OCI-M1 (cell line): ENCODE results near the gene TMEM256.

Experiments used
- DNase-seq: peaks from one replicate; lab custom pipeline; 2025; lab: John Stamatoyannopoulos, UW

The TMEM256 gene

DNA sequence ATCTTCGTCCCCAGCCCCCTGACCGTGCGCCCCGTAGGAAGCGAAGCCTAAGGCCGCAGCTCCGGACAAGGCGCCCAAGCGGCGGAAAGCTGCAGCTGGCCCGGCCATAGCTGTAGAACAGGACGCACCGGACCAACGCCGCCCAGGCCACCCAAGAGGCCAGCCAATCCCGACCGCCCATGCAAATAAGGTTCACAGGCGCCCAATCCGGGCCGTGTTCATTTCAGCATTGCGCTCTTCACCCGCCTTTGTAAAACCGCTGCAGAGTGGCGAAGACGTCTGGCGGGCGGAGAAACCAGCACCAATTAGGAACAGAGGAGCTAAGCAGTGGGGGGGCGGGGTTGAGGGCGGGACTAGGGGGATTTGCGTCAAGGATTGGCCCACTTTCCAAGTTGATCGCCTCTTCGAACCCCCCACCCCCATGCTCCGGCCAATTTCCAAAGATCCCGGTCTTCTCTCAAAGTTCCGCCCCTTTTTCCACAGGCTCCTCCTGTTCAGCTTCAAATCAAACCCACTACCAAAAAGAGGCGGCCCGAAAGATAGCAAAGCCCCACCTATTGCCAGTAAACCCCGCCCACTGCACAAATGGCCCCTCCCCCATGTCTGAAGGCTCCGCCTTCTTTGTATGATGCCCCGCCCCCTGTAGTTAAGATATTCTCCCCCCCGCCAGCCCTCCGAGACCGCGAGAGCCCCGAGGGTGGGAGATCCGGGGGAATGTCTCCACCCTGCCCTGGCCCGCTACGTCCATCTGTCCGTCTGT is at the start of gene TMEM256:
TSS of gene TMEM256 (minus strand) at position 121 of the 760 bp plus-strand sequence. CDS start at position 108, 13 bp downstream.
- peak; percentile 100 for DNase-seq

DNA sequence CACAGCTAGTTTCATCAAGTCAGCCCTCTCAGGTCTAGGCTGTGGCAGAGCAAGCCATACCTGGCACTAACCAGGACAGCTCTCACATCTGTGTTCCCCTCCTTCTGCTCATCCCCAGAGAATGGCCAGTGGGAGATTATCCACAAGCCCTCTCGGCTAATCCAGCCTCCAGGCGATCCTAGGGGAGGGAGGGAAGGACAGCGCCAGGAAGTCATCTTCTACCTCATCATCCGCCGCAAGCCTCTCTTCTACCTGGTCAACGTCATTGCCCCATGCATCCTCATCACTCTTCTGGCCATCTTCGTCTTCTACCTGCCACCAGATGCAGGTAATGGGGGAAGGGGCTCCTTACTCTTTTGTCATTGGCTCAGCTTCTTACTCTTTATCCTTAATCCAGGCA is 44.6 kb upstream of the TMEM256 start:
- no peak for DNase-seq

DNA sequence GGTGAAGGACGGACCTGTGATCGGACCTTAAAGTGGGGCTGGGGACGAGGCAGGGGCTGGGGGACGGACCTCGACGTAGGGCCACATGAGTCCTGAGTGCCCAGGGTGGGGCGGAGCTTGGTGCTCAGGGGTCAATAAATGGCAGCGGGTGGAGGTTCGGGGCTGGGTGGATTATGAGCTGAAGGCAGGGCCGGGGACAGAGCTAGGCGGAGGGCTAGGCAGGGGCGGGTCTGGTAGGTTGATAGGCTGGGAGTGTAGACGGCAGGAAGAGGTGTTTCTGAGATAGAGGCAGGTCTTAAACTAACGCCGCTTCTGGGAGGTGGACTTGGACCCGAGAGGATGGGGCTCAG is 41.7 kb upstream of the TMEM256 start:
- no peak for DNase-seq

DNA sequence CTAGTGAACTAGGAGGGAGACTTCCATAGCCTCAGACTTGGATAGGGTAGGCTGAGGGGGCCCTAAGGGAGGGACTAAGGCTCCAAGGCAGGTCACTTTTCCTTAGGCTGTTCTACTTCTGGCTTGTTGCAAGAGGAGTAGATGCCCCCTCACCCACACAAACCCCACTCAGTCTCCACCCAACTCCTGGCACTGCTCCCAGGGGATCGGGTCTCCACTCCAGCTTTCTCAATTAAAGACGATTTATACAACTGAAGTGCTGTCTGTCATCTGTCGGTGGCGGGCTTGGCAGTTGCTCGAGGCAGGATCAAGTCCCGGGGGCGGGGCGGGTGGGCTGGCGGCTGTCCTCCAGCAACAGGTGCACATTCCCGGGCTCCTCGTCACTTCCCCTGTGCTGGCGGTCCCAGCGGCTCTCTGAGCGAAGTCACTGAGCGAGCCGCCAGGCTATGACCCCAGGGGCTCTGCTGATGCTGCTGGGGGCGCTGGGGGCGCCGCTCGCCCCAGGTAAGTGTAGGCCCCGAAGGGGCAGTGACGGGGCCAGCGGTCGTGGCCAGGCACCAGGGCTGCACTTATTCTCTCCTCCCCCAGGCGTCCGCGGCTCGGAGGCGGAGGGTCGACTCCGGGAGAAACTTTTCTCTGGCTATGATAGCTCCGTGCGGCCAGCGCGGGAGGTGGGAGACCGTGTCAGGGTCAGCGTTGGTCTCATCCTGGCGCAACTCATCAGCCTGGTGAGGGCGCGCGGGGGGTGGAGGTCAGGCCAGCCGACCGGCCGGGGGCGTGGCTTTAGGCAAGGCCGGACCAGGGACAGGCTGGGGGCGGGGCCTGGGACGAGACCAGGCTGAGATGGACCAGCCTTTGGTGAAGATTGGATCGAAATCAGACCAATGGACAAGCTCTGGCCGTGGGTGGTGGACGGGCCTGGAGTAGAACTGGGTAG is 41.1 kb upstream of the TMEM256 start, which contains the start of gene CHRNB1:
TSS of gene CHRNB1 (plus strand) at position 380 of the 937 bp plus-strand sequence. CDS start at position 447, 67 bp downstream.
- peak; percentile 58 for DNase-seq

DNA sequence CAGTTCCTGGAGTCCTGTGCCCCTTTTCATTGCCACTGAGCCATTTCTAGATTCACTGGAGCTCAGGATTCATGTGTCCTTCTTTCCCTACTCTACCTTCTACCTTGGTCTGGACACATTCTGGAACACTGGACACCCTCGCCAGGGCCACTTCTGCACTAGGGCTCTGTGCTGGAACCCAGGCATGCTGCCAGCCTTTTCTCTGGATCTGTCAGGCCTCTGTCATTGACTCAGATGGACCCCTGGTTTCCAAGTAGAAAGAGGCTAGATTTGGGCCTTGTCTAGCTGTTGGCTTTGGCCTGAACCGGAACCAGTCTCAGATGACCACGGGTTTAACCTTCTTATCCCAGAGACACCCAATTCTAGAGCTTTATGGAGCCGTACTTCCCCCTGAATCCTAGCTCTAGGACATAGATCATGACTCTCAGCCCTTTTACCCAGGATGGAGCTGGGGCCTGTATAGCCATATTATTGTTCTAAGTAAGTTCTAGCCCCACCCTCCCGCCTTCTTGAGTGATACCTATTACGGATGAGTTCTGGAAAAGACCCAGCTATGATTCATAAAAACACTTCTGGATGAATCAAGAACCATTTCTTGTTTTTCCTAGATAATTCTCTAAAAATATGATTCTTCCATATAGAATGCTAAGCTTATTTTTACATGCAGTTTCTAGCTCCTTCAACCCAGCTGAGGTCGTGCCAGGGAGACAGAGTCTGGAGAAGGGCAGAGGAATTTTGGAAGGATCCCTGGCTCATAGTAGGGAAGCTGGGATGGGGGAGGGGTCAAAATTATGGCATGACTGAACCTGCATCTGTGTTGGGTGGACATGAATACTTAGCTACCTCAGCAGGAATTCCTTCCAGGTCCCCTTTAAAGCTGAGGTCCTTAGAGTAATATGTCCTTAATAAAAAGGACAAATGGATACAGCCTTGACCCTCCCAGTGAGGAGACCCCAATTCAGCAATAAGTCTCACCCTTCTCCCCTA is 39.9 kb upstream of the TMEM256 start:
- no peak for DNase-seq

DNA sequence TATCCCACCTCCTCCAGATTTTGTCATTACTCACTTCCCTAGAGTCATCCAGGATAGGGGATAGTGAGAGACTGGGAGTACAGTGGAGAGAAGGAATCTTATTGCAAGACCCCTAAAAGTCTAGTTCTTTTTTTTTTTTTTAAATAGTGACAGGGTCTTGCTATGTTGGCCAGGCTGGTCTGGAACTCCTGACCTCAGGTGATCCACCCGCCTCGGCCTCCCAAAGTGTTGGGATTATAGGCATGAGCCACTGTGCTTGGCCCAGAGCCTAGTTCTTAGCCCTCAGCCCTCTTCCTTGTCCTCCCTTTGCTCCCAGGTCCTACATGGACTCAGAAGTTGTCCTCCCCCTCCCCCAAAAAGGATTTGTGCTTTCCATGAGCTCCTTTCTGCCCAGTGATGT is 38.2 kb upstream of the TMEM256 start:
- DNase-seq, result no peak

DNA sequence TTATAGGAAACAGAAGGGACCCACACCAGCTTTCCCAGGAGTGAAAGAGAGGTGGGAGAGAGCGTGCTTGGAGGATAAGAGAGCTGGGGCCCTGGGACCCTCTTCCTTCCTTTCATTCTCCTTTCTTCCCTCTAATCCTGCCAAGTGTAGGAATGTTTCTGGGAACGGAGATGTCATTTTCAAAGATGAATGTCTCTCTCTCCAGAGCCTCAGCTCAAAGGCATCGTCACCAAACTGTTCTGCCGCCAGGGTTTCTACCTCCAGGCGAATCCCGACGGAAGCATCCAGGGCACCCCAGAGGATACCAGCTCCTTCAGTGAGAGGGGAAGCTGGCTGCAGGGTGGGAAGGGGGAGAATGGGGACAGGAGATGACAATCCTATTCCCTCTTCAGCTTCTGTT is 37.4 kb upstream of the TMEM256 start:
- DNase-seq, result no peak

DNA sequence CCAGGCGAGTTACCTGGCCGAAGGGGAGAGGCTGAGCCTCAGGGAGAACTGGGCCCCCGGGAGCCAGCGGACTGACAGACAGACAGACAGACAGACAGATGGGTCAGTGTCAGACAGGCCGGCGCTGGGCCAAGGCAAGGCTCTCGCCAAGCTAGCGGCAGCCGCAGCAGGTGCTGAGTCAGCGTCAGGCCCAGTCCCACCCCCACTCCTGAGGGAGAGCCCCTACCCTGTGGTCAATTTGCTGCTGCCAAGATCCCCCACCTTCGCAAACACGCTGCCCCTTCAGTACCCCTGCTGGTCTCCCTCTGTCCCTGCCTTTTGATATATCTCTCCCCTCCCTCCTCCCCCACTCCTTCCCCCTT is 36.9 kb upstream of the TMEM256 start:
- DNase-seq, result peak; percentile 89

DNA sequence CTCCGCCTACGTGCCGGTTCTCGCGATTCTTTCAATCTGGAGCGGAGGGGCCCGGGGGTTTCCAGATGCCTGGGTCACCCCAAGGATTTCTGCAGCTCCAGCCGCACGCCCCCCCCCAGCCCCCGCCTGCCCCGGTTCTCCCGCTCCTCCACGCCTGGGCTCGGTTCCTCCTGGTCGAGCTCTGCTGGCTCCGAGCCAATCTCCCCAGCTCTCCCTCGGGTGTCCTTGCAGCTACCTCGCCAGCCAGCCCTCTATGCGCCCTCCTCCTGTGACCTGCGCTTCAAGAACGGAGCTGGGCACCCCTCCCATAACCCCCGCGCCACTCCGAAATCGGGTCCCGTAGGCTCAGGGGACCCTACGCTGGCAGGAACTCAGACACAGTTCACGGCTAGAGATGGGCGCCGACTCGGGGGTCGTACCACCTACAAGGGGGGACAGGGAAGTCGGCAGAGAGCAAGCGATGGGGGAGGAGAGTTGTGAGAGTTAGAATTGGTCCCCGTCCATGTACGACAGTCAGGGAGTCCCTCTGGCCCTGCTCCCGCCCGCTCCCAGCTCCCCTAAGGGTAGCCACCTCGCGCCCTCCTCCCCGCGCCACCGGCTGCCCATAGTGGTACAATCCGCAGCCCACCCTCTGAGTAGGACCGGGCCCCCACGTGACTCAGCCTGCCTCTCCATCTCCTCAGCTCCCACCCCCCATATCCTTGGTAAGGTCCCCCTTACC is 36.4 kb upstream of the TMEM256 start:
- DNase-seq, result peak; percentile 83

DNA sequence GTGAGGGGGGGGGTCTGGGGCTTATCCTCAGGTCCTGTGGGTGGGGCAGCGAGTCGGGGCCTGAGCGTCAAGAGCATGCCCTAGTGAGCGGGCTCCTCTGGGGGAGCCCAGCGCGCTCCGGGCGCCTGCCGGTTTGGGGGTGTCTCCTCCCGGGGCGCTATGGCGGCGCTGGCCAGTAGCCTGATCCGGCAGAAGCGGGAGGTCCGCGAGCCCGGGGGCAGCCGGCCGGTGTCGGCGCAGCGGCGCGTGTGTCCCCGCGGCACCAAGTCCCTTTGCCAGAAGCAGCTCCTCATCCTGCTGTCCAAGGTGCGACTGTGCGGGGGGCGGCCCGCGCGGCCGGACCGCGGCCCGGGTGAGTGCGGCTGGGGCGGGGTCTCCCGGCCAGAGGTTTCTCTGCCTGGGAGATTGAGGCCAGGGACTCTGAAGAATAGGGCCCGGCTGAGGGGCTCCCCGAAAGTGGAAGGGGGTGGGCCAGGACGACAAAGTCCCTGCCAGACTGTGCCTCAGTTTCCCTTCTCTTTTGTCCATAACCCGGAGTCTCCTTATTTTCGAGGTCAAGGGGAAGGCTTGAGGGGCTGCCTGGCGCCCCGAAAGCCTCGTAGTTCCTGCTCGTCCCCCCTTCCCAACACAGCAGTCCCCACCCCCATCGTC is 35.7 kb upstream of the TMEM256 start, which contains the start of gene FGF11:
TSS of gene FGF11 (plus strand) at position 51 of the 651 bp plus-strand sequence. CDS start at position 160, 109 bp downstream.
- peak; percentile 33 for DNase-seq

DNA sequence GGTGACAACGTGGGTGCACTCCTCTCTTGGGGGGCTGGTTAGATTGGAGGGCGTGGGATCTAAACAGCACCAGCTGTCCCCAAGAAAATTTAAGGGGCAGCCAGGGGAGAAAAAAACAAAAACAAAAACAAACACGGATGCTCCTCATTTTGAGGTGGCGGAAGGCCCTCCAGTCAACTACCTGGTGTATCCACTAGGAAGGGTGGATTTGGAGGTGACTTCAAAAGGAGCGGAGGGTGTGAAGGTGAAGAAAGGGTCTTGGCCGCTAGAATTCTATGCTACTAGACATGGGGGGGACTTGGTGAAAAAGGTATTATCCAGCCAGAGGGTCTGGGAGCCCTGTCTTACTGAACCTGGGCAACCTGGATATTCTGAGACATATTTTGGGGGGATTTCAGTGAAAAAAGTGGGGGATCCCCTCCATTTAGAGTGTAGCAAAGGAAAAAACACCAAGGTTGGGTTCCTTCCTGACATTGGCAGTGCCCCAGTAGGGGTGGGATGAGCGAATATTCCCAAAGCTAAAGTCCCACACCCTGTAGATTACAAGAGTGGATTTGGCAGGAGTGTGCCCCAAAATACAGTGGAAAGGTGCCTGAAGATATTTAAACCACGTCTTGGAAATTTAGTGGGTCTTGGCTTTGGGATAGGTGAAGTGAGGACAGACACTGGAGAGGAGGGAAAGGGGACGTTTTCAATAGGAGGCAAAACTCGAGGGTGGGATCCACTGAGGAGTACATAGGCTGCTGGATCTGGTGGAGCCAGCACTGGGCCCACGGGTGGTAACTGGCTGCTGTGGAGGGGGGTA is 35.0 kb upstream of the TMEM256 start:
- DNase-seq, result no peak

DNA sequence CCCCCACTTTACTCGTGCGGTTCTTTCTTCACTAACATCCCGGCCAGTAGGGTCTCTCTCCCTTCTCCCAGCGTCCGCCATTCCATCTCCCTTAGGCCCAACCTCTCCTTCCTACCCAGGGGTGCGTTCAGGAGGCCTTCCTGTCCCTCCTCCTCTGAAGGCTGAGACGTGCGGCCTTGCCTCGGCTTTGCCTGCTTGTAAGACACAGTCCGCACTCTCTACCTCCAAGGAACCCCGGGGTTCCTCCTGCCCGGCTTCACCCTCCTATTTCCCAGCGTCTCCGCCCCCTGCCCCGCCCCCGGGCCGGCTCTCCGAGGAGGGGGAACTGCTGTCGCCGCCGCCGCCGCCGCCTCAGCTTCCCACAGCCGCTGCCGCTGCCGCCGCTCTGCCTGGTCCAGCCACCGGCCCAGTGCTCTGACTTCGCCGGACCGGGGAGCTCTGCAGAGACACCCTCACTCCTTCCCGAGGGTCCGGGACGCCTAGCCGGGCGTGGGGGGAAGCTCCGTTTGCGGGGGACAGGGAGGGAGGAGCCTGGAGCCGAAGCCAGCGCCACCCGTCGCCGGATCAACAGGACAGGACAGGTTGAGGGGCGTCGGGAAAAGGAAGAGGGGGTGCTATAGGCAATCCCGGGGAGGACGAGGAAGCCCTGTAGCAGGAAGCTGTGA is 34.2 kb upstream of the TMEM256 start:
- DNase-seq, result peak; percentile 71

DNA sequence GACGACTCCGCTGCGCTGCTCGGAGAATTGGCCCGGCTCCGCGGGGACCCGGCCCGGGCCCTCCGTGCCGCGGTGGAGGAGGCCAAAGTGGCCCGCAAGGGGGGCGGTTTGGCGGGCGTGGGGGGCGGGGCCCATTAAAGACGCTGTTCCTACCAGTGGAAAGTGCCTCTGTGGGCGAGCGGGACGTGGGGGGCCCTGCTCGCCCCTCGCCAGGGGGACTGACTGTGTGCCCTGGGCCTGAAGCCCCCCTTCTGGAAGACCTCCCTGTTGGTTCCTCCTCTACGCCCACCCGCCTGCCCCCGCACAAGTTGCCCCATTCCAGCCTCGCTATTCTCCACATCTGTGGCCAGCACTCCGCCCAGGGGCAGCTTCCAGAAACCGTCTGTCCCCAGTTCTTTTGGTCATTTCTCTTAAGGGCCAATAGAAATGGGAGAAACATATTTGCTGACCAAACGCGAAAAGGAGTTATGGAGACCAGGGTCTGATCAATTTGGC is 33.5 kb upstream of the TMEM256 start:
- DNase-seq, result no peak

DNA sequence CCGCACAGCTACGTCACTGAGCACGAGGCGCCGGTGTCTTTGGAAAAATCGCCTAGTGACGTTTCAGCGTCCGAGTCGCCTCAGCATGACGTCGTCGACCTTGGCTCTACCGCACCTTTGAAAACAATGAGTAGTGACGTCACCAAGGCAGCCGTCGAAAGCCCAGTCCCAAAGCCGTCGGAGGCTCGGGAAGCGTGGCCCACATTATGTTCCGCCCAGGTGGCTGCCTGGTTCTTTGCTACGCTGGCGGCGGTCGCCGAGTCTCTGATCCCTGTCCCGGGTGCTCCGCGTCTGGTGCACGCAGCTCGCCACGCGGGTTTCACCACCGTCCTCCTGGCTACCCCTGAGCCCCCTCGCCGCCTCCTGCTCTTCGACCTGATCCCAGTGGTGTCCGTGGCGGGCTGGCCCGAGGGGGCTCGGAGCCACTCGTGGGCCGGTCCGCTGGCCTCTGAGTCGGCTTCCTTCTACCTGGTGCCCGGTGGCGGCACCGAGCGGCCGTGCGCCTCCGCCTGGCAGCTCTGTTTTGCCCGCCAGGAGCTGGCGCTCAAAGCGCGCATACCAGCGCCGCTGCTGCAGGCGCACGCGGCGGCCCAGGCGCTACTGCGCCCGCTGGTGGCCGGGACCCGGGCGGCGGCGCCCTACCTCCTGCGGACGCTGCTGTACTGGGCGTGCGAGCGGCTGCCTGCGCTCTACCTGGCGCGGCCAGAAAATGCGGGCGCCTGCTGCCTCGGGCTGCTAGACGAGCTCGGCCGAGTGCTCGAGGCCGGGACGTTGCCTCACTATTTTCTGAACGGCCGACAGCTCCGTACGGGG is 32.9 kb upstream of the TMEM256 start:
- peak; percentile 92 for DNase-seq

DNA sequence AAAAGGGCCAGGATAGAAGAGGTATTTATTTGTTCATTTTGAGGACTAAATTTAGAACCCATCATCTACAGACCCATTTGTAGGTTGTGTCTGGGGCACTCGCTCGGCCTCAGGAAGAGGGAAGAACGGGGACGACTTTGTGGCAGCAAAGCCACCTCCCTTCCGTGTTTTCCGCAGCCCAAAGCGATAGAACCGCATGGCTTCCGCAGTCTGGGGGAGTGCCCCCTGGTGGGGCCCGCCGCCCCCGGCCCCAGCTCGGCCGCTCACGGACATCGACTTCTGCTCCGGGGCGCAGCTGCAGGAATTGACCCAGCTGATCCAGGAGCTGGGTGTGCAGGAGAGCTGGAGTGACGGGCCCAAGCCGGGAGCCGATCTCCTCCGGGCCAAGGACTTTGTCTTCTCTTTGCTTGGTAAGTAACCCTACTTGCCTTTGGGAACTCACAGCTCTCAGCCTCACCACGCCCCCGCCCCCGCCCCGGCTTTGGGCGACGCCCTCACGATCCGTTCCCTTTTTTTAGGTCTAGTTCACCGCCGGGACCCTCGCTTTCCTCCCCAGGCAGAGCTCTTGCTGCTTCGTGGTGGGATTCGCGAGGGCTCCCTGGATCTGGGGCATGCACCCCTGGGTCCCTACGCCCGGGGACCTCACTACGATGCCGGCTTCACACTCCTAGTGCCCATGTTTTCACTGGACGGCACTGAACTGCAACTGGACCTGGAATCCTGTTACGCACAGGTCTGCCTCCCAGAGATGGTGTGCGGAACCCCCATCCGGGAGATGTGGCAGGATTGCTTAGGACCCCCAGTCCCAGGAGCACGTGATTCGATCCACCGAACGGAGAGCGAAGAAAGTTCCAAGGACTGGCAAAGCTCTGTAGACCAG is 32.0 kb upstream of the TMEM256 start:
- peak; percentile 94 for DNase-seq

DNA sequence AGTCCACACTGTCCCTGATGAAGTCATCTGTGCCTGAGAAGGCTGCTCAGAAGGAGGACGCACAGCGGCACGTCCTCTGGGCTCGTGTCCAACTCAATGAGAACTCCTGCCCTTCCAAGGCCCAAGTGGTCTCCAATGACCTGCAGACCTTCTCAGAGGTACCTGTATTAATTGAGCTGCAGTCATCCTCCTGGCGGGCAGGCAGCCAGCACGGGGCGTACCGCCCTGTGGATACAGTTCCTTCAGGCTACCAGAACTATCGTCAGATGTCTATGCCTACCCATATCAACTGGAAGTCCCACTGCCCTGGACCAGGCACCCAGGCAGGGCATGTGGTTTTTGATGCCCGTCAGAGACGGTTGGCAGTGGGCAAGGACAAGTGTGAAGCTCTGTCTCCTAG is 28.4 kb upstream of the TMEM256 start:
- DNase-seq, result no peak

DNA sequence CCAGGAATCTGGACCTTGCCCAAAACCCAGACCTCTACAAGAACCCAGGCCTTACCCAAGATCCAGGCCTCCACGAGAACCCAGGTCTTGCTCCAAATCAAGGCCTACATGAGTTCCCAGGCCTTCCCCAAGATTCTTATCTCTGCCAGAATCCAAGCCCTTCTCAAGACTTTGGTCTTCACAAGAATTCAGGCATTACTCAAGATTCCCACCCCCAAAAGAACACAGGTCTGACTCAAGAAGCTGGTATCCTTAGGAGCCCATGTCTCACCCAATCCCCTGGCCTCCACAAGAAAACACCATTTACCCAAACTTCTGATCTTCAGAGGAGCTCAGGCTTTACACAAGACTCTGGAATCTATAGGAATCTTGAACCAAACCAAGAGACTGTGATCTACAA is 27.3 kb upstream of the TMEM256 start:
- no peak for DNase-seq
